K562 (cell line): ENCODE data around the gene MICU1. TPM values are rescaled to one million over a fixed set of nuclear protein-coding genes. Genes with fewer than 3 reads are reported as not detected.

Source experiments
- CBX5 ChIP-seq: IDR thresholded peaks from 2 replicates; pipeline ENCODE4 v1.6.1; 2014; ENCODE audit warnings: low read depth, borderline replicate concordance
- CCAR2 ChIP-seq: fragments of 200-400 bp; formaldehyde crosslinking; IDR thresholded peaks from 2 replicates; pipeline ENCODE4 v1.6.1; 2017; ENCODE audit warnings: mild to moderate bottlenecking, low read depth, low read length
- DACH1 ChIP-seq: fragments of 450-650 bp; IDR thresholded peaks from 2 replicates; pipeline ENCODE4 v1.6.1; 2018; ENCODE audit not compliant: partially characterized antibody
- HDAC8 ChIP-seq: fragments of 450-650 bp; IDR thresholded peaks from 2 replicates; pipeline ENCODE4 v1.6.1; 2016; ENCODE audit warnings: mild to moderate bottlenecking, missing genetic modification characterization, moderate library complexity, missing compliant biosample characterization
- HNRNPLL ChIP-seq: fragments of 200-400 bp; formaldehyde crosslinking; IDR thresholded peaks from 2 replicates; pipeline ENCODE4 v1.6.1; 2017; ENCODE audit warnings: low read length, low read depth, mild to moderate bottlenecking; ENCODE audit not compliant: poor library complexity, severe bottlenecking
- HSF4 ChIP-seq: fragments of 250-450 bp; sonication (Bioruptor Pico); IDR thresholded peaks from 2 replicates; pipeline ENCODE4 v2.1.2; 2022; ENCODE audit warnings: mild to moderate bottlenecking, moderate library complexity, borderline replicate concordance
- MED1 ChIP-seq: sonication (generic); formaldehyde crosslinking; IDR thresholded peaks from 2 replicates; pipeline ENCODE4 v1.8.1; 2023; ENCODE audit warnings: missing genetic modification reagents, borderline replicate concordance
- NBN ChIP-seq: fragments of 450-650 bp; IDR thresholded peaks from 2 replicates; pipeline ENCODE4 v1.6.1; 2016; ENCODE audit warnings: low read depth, mild to moderate bottlenecking
- NFRKB ChIP-seq: fragments of 450-650 bp; IDR thresholded peaks from 2 replicates; pipeline ENCODE4 v1.6.1; 2016; ENCODE audit warnings: low read depth
- SIN3B ChIP-seq: fragments of 450-650 bp; IDR thresholded peaks from 2 replicates; pipeline ENCODE4 v1.6.1; 2017; ENCODE audit warnings: low read depth, mild to moderate bottlenecking, moderate library complexity
- SMARCE1 ChIP-seq: fragments of 450-650 bp; IDR thresholded peaks from 2 replicates; pipeline ENCODE4 v1.7.1; 2016; ENCODE audit warnings: mild to moderate bottlenecking
- TCF7 ChIP-seq: sonication (generic); IDR thresholded peaks from 2 replicates; pipeline ENCODE4 v1.6.1; 2016; ENCODE audit warnings: antibody characterized with exemption, borderline replicate concordance
- TEAD1 ChIP-seq, 2 experiments: fragments of 450-650 bp in 1 of 2; sonication (generic) in 1 of 2; formaldehyde crosslinking; IDR thresholded peaks; 2 replicates each; pipeline versions ENCODE4 v1.4.0 to v1.8.0; 2020 to 2022; ENCODE audit warnings: mild to moderate bottlenecking in 2 of 2, missing genetic modification reagents in 1 of 2
- ZFX ChIP-seq: sonication (generic); formaldehyde crosslinking; IDR thresholded peaks from 2 replicates; pipeline ENCODE4 v1.8.0; 2022; ENCODE audit warnings: mild to moderate bottlenecking, missing genetic modification reagents, moderate library complexity
- ZNF41 ChIP-seq: fragments of 250-450 bp; sonication (Bioruptor Pico); conservative IDR thresholded peaks from 2 replicates; pipeline ENCODE4 v1.4.0; 2020; ENCODE audit warnings: mild to moderate bottlenecking
- ZNF507 ChIP-seq: conservative IDR thresholded peaks from 2 replicates; pipeline ENCODE4 v1.6.1; 2017; ENCODE audit warnings: missing genetic modification characterization, missing compliant biosample characterization
- ZNF583 ChIP-seq: fragments of 250-450 bp; sonication (Bioruptor Pico); IDR thresholded peaks from 2 replicates; pipeline ENCODE4 v1.4.0; 2020
- ZNF77 ChIP-seq: fragments of 250-450 bp; sonication (Bioruptor Pico); IDR thresholded peaks from 2 replicates; pipeline ENCODE4 v1.5.0; 2020
- polyA plus RNA-seq, 8 experiments: library from polyadenylated mRNA; depleted of rRNA in 4 of 8; stranded (reverse) in 5 of 8; unstranded in 3 of 8; fragments of >200 nt; fragmentation: Nextera tagmentation in 2 of 8; fragmentation: Illumina TruSeq in 1 of 8; extraction: Ambion mirVana in 2 of 8; extraction: Trizol in 1 of 8; gene quantifications; 2 replicates each; pipeline versions ENCODE4 v1.2.1 to v1.2.3, GENCODE V29; 2011 to 2014; ENCODE audit warnings: inconsistent platforms in 1 of 8, missing spikeins in 1 of 8
- total RNA-seq, 7 experiments: library from RNA; depleted of rRNA in 6 of 7; stranded (reverse); fragments of >200 nt in 6 of 7; fragmentation: Illumina TruSeq in 2 of 7; extraction: Trizol in 2 of 7; gene quantifications; 2 replicates each; pipeline versions ENCODE4 v1.2.1 to v1.2.3, GENCODE V29; 2011 to 2021; ENCODE audit warnings: low replicate concordance in 1 of 7
- TF ChIP-seq, protein P1 (sequence below): fragments of 200-800 bp; sonication (Bioruptor generic); IDR thresholded peaks from 2 replicates; pipeline ENCODE4 v1.6.1; 2016; ENCODE audit warnings: missing genetic modification characterization, missing compliant biosample characterization
- TF ChIP-seq, protein P2 (sequence below): sonication (generic); formaldehyde crosslinking; IDR thresholded peaks from 2 replicates; pipeline ENCODE4 v1.5.0; 2020; ENCODE audit warnings: missing genetic modification reagents
- TF ChIP-seq, protein P3 (sequence below): sonication (generic); formaldehyde crosslinking; IDR thresholded peaks from 2 replicates; pipeline ENCODE4 v1.8.0; 2022; ENCODE audit warnings: missing genetic modification reagents, mild to moderate bottlenecking, moderate library complexity, borderline replicate concordance
- TF ChIP-seq, protein P4 (sequence below): fragments of 450-650 bp; IDR thresholded peaks from 2 replicates; pipeline ENCODE4 v1.7.0; 2016; ENCODE audit warnings: borderline replicate concordance

MICU1 gene
- total and polyA plus RNA-seq, 9 of the 15 experiments (the other 6 are each of a cell fraction or from before 2014, with no cell fraction given) = 29.3 to 76.8 (median 48.4) TPM

DNA sequence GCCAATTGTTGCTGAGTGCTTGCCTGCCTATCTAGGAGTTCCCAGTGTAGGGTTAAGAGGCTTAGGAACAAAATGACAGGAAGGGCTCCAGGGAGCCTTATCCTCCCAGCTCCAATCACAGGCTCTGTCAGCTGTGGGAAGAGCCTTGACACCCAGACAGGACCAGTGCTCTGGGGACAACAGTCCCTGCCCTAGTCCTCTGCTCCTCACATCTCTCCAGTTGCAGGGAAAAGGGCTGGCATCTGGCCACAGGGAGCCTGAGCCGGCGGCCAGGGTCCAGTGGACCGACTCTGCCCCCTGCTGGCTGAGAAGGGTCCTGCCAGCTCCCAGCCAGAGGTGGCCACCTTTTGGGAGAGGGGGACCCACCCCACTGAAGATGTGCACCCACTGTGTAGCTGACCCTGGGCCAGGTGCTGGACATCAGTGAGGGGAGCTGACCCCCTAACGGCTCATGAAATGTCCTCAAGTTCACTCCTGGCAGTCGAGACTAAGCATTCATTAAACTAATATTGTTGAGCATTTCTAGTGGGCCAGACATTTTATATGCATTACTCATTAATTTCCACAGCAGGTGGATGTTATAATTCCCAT is 288.7 kb downstream of the MICU1 start (continued):
- TF ChIP-seq, protein P1, sequence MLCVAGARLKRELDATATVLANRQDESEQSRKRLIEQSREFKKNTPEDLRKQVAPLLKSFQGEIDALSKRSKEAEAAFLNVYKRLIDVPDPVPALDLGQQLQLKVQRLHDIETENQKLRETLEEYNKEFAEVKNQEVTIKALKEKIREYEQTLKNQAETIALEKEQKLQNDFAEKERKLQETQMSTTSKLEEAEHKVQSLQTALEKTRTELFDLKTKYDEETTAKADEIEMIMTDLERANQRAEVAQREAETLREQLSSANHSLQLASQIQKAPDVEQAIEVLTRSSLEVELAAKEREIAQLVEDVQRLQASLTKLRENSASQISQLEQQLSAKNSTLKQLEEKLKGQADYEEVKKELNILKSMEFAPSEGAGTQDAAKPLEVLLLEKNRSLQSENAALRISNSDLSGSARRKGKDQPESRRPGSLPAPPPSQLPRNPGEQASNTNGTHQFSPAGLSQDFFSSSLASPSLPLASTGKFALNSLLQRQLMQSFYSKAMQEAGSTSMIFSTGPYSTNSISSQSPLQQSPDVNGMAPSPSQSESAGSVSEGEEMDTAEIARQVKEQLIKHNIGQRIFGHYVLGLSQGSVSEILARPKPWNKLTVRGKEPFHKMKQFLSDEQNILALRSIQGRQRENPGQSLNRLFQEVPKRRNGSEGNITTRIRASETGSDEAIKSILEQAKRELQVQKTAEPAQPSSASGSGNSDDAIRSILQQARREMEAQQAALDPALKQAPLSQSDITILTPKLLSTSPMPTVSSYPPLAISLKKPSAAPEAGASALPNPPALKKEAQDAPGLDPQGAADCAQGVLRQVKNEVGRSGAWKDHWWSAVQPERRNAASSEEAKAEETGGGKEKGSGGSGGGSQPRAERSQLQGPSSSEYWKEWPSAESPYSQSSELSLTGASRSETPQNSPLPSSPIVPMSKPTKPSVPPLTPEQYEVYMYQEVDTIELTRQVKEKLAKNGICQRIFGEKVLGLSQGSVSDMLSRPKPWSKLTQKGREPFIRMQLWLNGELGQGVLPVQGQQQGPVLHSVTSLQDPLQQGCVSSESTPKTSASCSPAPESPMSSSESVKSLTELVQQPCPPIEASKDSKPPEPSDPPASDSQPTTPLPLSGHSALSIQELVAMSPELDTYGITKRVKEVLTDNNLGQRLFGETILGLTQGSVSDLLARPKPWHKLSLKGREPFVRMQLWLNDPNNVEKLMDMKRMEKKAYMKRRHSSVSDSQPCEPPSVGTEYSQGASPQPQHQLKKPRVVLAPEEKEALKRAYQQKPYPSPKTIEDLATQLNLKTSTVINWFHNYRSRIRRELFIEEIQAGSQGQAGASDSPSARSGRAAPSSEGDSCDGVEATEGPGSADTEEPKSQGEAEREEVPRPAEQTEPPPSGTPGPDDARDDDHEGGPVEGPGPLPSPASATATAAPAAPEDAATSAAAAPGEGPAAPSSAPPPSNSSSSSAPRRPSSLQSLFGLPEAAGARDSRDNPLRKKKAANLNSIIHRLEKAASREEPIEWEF (CRISPR knock-in tag) = no peak
- no peak for TF ChIP-seq MED1
- TF ChIP-seq TCF7 = no peak
- TF ChIP-seq, protein P2, sequence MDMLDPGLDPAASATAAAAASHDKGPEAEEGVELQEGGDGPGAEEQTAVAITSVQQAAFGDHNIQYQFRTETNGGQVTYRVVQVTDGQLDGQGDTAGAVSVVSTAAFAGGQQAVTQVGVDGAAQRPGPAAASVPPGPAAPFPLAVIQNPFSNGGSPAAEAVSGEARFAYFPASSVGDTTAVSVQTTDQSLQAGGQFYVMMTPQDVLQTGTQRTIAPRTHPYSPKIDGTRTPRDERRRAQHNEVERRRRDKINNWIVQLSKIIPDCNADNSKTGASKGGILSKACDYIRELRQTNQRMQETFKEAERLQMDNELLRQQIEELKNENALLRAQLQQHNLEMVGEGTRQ (CRISPR knock-in tag) = no peak
- TF ChIP-seq ZNF41 = no peak
- no peak for TF ChIP-seq HNRNPLL
- TF ChIP-seq ZNF77 (CRISPR knock-in tag) = no peak
- TF ChIP-seq HDAC8 = no peak
- TF ChIP-seq, protein P3, sequence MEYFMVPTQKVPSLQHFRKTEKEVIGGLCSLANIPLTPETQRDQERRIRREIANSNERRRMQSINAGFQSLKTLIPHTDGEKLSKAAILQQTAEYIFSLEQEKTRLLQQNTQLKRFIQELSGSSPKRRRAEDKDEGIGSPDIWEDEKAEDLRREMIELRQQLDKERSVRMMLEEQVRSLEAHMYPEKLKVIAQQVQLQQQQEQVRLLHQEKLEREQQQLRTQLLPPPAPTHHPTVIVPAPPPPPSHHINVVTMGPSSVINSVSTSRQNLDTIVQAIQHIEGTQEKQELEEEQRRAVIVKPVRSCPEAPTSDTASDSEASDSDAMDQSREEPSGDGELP (CRISPR knock-in tag) = peak; percentile 75
- TF ChIP-seq DACH1 = no peak
- TF ChIP-seq NFRKB = no peak
- TF ChIP-seq ZFX = no peak
- no peak for TF ChIP-seq CCAR2
- TF ChIP-seq ZNF507 = no peak
- TF ChIP-seq CBX5 = no peak
- no peak for TF ChIP-seq HSF4 (CRISPR knock-in tag)
- no peak for TF ChIP-seq SMARCE1
- no peak for TF ChIP-seq SIN3B
- no peak for TF ChIP-seq NBN
- TF ChIP-seq, protein P4, sequence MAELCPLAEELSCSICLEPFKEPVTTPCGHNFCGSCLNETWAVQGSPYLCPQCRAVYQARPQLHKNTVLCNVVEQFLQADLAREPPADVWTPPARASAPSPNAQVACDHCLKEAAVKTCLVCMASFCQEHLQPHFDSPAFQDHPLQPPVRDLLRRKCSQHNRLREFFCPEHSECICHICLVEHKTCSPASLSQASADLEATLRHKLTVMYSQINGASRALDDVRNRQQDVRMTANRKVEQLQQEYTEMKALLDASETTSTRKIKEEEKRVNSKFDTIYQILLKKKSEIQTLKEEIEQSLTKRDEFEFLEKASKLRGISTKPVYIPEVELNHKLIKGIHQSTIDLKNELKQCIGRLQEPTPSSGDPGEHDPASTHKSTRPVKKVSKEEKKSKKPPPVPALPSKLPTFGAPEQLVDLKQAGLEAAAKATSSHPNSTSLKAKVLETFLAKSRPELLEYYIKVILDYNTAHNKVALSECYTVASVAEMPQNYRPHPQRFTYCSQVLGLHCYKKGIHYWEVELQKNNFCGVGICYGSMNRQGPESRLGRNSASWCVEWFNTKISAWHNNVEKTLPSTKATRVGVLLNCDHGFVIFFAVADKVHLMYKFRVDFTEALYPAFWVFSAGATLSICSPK = no peak
- no peak for TF ChIP-seq ZNF583 (CRISPR knock-in tag)
- 0 out of 4 replicates have a peak, but pooled peaks of 1 of the 2 experiments have one; percentile 43 for TF ChIP-seq TEAD1 (CRISPR knock-in tag; IDR thresholded peaks at IDR 0.05)
